ENCODE measurements around the gene GRPR. TPM values are rescaled to one million over a fixed set of nuclear protein-coding genes. Genes with fewer than 3 reads are reported as not detected.

The GRPR gene
- total RNA-seq, 3 donors from 2014 or later = 0.19 to 3.5 TPM; not detected in 1

DNA sequence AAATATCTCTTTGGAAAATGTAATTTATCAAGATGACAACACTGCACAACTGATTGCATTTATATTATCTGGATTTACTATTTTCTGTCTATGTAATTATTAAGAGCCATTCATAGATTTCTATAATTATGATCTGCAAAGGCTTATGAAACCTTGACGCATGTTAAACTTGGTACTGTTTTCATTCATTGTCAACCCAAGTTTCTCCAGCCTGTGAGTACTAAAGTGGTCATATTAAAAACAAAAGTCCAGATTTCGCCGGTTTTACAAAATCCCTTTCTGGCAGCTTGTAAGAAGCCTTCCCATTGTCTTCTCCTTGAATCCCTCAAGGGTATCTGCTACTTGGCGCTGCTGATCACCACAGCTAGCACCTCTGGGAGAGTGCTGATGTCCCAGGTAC, 19.7 kb upstream of the GRPR start:
- intact Hi-C loops (cut with DNase I, micrococcal nuclease) = no loop called here
- no peak for ATAC-seq
- no peak for DNase-seq
- no peaks in the 10 kb centered on the region for H3K4me1 ChIP-seq (ENCODE audit: low read depth)
- TF ChIP-seq, protein P1, sequence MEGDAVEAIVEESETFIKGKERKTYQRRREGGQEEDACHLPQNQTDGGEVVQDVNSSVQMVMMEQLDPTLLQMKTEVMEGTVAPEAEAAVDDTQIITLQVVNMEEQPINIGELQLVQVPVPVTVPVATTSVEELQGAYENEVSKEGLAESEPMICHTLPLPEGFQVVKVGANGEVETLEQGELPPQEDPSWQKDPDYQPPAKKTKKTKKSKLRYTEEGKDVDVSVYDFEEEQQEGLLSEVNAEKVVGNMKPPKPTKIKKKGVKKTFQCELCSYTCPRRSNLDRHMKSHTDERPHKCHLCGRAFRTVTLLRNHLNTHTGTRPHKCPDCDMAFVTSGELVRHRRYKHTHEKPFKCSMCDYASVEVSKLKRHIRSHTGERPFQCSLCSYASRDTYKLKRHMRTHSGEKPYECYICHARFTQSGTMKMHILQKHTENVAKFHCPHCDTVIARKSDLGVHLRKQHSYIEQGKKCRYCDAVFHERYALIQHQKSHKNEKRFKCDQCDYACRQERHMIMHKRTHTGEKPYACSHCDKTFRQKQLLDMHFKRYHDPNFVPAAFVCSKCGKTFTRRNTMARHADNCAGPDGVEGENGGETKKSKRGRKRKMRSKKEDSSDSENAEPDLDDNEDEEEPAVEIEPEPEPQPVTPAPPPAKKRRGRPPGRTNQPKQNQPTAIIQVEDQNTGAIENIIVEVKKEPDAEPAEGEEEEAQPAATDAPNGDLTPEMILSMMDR (IDR thresholded peaks at IDR 0.05) = no peak
- H3K36me3 ChIP-seq (ENCODE audit: low read depth) = no peaks in the 10 kb centered on the region
- H3K9me3 ChIP-seq = no peaks in the 10 kb centered on the region
- H3K4me3 ChIP-seq = no peak overlapping the region

DNA sequence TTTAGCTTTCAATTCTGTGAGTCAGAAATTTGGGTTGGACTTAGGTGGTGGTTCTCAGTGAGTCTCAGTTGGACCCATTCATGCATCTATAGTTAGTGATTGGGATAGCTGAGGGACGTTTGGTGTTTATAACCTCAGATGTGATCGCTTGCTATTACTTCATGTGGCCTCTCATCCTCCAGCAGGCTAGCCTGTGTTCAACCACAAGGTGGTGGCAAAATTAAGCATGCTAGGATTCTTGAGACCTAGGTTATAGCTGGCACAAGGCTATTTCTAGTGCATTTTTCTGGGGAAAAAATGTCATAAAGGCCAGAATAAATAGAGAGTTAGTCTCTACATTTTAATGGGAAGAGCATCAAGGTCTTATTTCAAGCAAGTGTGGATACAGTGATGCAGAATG, 10.9 kb upstream of the GRPR start:
- Histone ChIP-seq H3K4me1 (ENCODE audit: low read depth) (no peaks in the 10 kb centered on the region), H3K9me3 (no peaks in the 10 kb centered on the region), H3K36me3 (ENCODE audit: low read depth) (no peaks in the 10 kb centered on the region), H3K4me3 (no peak overlapping the region)
- TF ChIP-seq, protein P1 (IDR thresholded peaks at IDR 0.05) = no peak
- ATAC-seq (no peak), DNase-seq (no peak)
- intact Hi-C loops (cut with DNase I, micrococcal nuclease) = no loop called here

DNA sequence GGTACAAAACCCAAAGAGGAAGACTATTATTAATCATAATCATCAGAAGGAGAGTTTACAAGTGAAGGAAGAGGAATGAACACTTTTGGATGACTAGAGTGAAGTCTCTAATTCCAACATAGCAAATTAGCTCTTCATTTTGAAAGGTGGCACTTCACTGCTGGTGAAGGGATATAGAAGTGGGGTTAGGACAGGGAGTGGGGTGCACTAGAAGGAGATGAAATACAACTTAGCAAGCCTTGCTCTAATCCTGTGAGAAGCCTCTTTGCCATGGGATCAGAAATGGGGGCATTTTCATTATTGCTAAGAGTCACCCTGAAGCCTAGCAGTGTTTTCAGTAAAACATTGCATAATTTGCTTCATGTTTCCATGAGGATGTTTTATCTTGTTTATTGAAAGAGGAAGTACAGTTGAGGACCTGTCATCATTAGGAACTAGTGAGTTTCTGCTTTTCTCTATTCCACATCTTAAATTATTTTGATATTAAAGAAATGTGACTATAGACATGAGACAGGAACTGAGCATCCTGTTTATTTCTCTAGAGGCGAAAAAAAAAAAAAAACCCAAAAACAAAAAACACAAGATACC, 9.3 kb upstream of the GRPR start:
- ATAC-seq (no peak), DNase-seq (no peak)
- TF ChIP-seq, protein P1 (IDR thresholded peaks at IDR 0.05) = no peak
- intact Hi-C loops (cut with DNase I, micrococcal nuclease) = no loop called here
- Histone ChIP-seq H3K36me3 (ENCODE audit: low read depth) (no peaks in the 10 kb centered on the region), H3K4me3 (no peak overlapping the region), H3K4me1 (ENCODE audit: low read depth) (no peaks in the 10 kb centered on the region), H3K9me3 (no peaks in the 10 kb centered on the region)

DNA sequence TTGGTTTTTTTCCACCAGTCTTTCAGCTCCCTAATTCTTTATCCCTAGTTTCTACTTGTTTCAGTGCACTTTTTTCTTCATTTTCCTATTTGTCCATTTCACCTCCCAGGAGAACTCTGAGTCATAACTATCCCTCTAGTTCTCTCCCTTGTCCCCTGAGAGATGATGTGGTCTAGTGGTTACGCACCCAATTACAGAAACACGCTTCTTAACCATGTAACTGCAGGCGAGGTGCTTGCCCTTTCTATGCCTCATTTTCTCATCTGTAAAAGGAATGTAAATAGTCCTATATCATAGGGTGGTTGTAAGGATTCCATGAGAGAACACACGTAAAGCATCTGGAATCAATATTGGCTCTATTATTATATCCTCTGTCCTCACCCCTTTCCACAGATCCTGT, 8.8 kb upstream of the GRPR start:
- Histone ChIP-seq H3K36me3 (ENCODE audit: low read depth) (no peaks in the 10 kb centered on the region), H3K4me3 (no peak overlapping the region), H3K9me3 (no peaks in the 10 kb centered on the region), H3K4me1 (ENCODE audit: low read depth) (no peaks in the 10 kb centered on the region)
- DNase-seq = no peak
- intact Hi-C loops (cut with DNase I, micrococcal nuclease) = no loop called here
- TF ChIP-seq, protein P1 (IDR thresholded peaks at IDR 0.05) = no peak
- no peak for ATAC-seq

DNA sequence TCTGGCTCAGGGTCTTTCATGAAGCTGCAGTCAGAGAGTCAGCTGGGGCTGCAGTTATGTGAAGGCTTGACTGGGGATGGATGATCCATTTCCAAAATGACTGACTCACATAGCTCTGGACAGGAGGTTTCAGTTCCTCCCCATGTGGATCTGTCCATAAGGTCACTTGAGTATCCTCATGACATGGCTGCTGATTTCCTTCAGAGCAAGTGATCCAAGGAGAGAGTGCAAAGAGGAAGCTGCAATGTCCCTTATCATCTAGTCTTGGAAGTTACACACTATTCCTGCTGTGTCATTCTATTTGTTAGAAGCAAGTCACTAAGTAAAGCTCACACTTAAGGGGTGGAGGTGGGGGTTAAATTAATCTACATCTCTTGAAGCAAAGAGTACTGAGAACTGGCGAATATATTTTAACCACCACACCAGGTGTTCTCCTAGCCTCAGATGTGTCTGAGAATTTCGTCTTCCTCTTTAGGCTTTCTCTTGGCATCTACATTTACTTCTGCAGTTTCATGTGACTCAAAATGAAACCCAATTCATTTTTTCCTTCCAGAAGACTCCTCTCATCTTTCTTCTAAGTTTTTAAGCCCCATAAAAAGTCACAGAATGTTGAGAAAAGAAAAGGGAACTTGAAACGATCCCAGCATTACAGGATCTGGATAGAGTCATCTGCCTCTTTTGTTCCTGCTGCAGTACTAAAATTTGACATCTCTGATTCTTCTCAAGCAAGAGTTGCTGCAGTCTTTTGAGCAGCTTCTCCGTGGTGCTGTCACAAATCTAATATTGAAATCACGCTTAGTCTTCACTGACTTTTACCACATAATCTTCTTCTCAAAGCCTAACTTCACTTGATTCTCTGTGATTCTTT, 3.8 kb upstream of the GRPR start:
- Histone ChIP-seq H3K4me1 (ENCODE audit: low read depth) (no peaks in the 10 kb centered on the region), H3K9me3 (no peaks in the 10 kb centered on the region), H3K4me3 (no peak overlapping the region), H3K36me3 (ENCODE audit: low read depth) (no peaks in the 10 kb centered on the region)
- DNase-seq (no peak), ATAC-seq (no peak)
- TF ChIP-seq, protein P1 (IDR thresholded peaks at IDR 0.05) = no peak
- intact Hi-C loops (cut with DNase I, micrococcal nuclease) = no loop called here

Data from mucosa of descending colon (tissue), 3 donors.